22Rv1 (cell line): Measurements from ENCODE around the gene NANOGP8.

Source experiments
- CTCF ChIP-seq: fragments of 450-650 bp; IDR thresholded peaks from 2 replicates; pipeline ENCODE4 v1.5.1; 2017; ENCODE audit warnings: mild to moderate bottlenecking
- ZFX ChIP-seq: fragments of 450-650 bp; IDR thresholded peaks from 2 replicates; pipeline ENCODE4 v1.6.1; 2017; ENCODE audit warnings: antibody characterized with exemption, borderline replicate concordance

DNA sequence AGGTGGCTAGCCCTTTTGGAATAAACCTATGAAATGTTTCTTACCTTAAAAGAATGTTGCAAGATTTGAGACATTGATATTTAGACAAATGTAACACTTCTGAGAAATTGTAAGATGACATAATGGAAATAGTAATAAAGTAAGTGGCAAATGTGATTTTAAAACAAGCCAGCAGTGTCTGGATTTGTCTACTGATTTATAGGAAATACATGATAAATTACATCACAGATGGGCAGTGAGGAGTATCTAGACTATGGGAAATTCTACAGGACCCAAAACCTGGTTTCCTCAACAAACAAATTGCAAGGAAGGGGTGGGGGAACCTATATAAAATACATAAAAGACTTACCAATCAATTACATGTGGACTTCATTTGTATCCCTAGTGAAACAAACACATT is 37.1 kb downstream of the NANOGP8 start:
- TF ChIP-seq CTCF (no peak), ZFX (no peak)
